ENCODE results near the gene LRRC28. TPM values are rescaled to one million over a fixed set of nuclear protein-coding genes. Genes with fewer than 3 reads are reported as not detected.
A peak's percentile ranks its signal among the peaks of the same experiment; 100 is the strongest.

LRRC28 gene
- total and polyA plus RNA-seq, 9 donors, result 11.3 to 39.7 (median 19.6) TPM

- intact Hi-C loops (cut with DNase I), result no loop called here
- H3K27me3 ChIP-seq, result no peaks in the 10 kb centered on the region
- peaks cover 3% of the 10 kb centered on the region for H3K4me1 ChIP-seq (ENCODE audit: insufficient read depth)
- no peak overlapping the region for H3K27ac ChIP-seq
- no peak for DNase-seq
- H3K4me3 ChIP-seq, result no peak overlapping the region
- no peaks in the 10 kb centered on the region for H3K9me3 ChIP-seq
- no peak for TF ChIP-seq EP300 (IDR thresholded peaks at IDR 0.05)
- no peak for TF ChIP-seq POLR2A (IDR thresholded peaks at IDR 0.05)
- no peak for TF ChIP-seq CTCF (IDR thresholded peaks at IDR 0.05)
- H3K36me3 ChIP-seq, result no peaks in the 10 kb centered on the region
- 92 to 94% (median 94%) methylated on average over 1 of the region's 1 CpG for WGBS, 3 donors
Observed at GRCh38 chr15:99421758-99422157, 170.5 kb downstream of the LRRC28 start.

- intact Hi-C loops (cut with DNase I), result no loop called here
- no peaks in the 10 kb centered on the region for H3K9me3 ChIP-seq
- peak in 4 of 5 donors; percentile 3 to 23 (median 8) for DNase-seq
Observed at GRCh38 chr15:99423186-99424130, 172.2 kb downstream of the LRRC28 start.

GRCh38 chr15:99424131-99424571 lies 172.9 kb downstream of the LRRC28 start:
- Histone ChIP-seq H3K4me1 (ENCODE audit: insufficient read depth) (peaks cover 3% of the 10 kb centered on the region), H3K9me3 (no peaks in the 10 kb centered on the region), H3K36me3 (no peaks in the 10 kb centered on the region), H3K4me3 (no peak overlapping the region), H3K27ac (no peak overlapping the region), H3K27me3 (no peaks in the 10 kb centered on the region)
- peak in 3 of 5 donors; percentile 5 to 29 (median 6) for DNase-seq
- 93 to 94% (median 93%) methylated on average over 10 of the region's 10 CpGs for WGBS, 3 donors
- TF ChIP-seq CTCF (IDR thresholded peaks at IDR 0.05) (no peak), EP300 (IDR thresholded peaks at IDR 0.05) (no peak), POLR2A (IDR thresholded peaks at IDR 0.05) (no peak)
- intact Hi-C loops (cut with DNase I), result no loop called here

More at GRCh38 chr15:99423186-99424130, 172.2 kb downstream of the LRRC28 start:
- H3K4me1 ChIP-seq (ENCODE audit: insufficient read depth), result peaks cover 3% of the 10 kb centered on the region
- no peak for TF ChIP-seq POLR2A (IDR thresholded peaks at IDR 0.05)
- no peak for TF ChIP-seq CTCF (IDR thresholded peaks at IDR 0.05)
- TF ChIP-seq EP300 (IDR thresholded peaks at IDR 0.05), result no peak
- 87 to 91% (median 89%) methylated on average over 16 of the region's 16 CpGs for WGBS, 3 donors
- H3K27me3 ChIP-seq, result no peaks in the 10 kb centered on the region
- H3K27ac ChIP-seq, result no peak overlapping the region
- H3K36me3 ChIP-seq, result no peaks in the 10 kb centered on the region
- H3K4me3 ChIP-seq, result no peak overlapping the region

- Histone ChIP-seq H3K9me3 (no peaks in the 10 kb centered on the region), H3K4me1 (ENCODE audit: insufficient read depth) (peaks cover 3% of the 10 kb centered on the region), H3K36me3 (no peaks in the 10 kb centered on the region), H3K4me3 (no peak overlapping the region), H3K27me3 (no peaks in the 10 kb centered on the region), H3K27ac (no peak overlapping the region)
- no peak for TF ChIP-seq EP300 (IDR thresholded peaks at IDR 0.05)
- no peak for TF ChIP-seq CTCF (IDR thresholded peaks at IDR 0.05)
- TF ChIP-seq POLR2A (IDR thresholded peaks at IDR 0.05), result no peak
- DNase-seq, result peak in 3 of 5 donors; percentile 7 to 33 (median 17)
- intact Hi-C loops (cut with DNase I), result no loop called here
- 67 to 88% (median 80%) methylated on average over 15 to 16 of the region's 16 CpGs for WGBS, 3 donors
Observed at GRCh38 chr15:99424978-99425656, 173.8 kb downstream of the LRRC28 start.

Data from ovary (tissue), 9 donors.